A549 (cell line): ENCODE results near the gene ARL11.

Experiments used
- BHLHE40 ChIP-seq: IDR thresholded peaks from 2 replicates; pipeline ENCODE4 v1.6.1; 2012; ENCODE audit warnings: low read depth, low read length, inconsistent platforms
- CBX8 ChIP-seq: fragments of 200-600 bp; sonication (generic); IDR thresholded peaks from 2 replicates; pipeline ENCODE4 v1.6.1; 2016
- CEBPB ChIP-seq, 2 experiments: fragments of >200 bp in 1 of 2; sonication (Bioruptor Twin) in 1 of 2; formaldehyde crosslinking in 1 of 2; IDR thresholded peaks; 2 replicates each; pipeline ENCODE4 v1.6.1; 2012 to 2016
- EP300 ChIP-seq, 2 experiments: fragments of >200 bp; sonication (Bioruptor Twin); formaldehyde crosslinking; IDR thresholded peaks; 2 replicates in 1 of 2; 3 replicates in 1 of 2; pipeline ENCODE4 v1.6.1; 2016 to 2017
- FOSB ChIP-seq: fragments of 250-450 bp; sonication (Bioruptor Pico); IDR thresholded peaks from 2 replicates; pipeline ENCODE4 v1.5.0; 2020; ENCODE audit warnings: mild to moderate bottlenecking, moderate library complexity
- GATA3 ChIP-seq: IDR thresholded peaks from 2 replicates; pipeline ENCODE4 v1.6.1; 2012; ENCODE audit warnings: borderline replicate concordance
- PBX3 ChIP-seq: IDR thresholded peaks from 2 replicates; pipeline ENCODE4 v1.6.1; 2012
- RAD21 ChIP-seq, 2 experiments: fragments of >200 bp in 1 of 2; sonication (Bioruptor Twin) in 1 of 2; formaldehyde crosslinking in 1 of 2; IDR thresholded peaks in 1 of 2; conservative IDR thresholded peaks in 1 of 2; 2 replicates in 1 of 2; 3 replicates in 1 of 2; pipeline ENCODE4 v1.6.1; 2012 to 2018; ENCODE audit warnings: inconsistent platforms in 1 of 2
- REST ChIP-seq: fragments of 200-600 bp; sonication (generic); IDR thresholded peaks from 2 replicates; pipeline ENCODE4 v1.6.1; 2016; ENCODE audit warnings: antibody characterized with exemption, mild to moderate bottlenecking, moderate library complexity
- USF2 ChIP-seq: fragments of 450-650 bp; IDR thresholded peaks from 2 replicates; pipeline ENCODE4 v1.6.1; 2014; ENCODE audit warnings: antibody characterized with exemption
- TF ChIP-seq, protein P1 (sequence below): fragments of >200 bp; sonication (Bioruptor Twin); formaldehyde crosslinking; IDR thresholded peaks from 3 replicates; pipeline ENCODE4 v1.5.1; 2016
- TF ChIP-seq, protein P2 (sequence below): IDR thresholded peaks from 2 replicates; pipeline ENCODE4 v1.6.1; 2012; ENCODE audit warnings: low read depth, borderline replicate concordance
- TF ChIP-seq, protein P3 (sequence below): fragments of >200 bp; sonication (Bioruptor Twin); formaldehyde crosslinking; IDR thresholded peaks from 3 replicates; pipeline ENCODE4 v1.6.1; 2016

- TF ChIP-seq FOSB (CRISPR knock-in tag) (no peak), EP300 (IDR thresholded peaks at IDR 0.05) (no peak), REST (no peak), PBX3 (no peak), RAD21 (conservative IDR thresholded peaks at IDR 0.05 in 1 of 2, IDR thresholded peaks at IDR 0.05 in 1 of 2) (no peak), USF2 (no peak), CEBPB (IDR thresholded peaks at IDR 0.05) (no peak), BHLHE40 (no peak), CBX8 (no peak), GATA3 (no peak)
- TF ChIP-seq, protein P1, sequence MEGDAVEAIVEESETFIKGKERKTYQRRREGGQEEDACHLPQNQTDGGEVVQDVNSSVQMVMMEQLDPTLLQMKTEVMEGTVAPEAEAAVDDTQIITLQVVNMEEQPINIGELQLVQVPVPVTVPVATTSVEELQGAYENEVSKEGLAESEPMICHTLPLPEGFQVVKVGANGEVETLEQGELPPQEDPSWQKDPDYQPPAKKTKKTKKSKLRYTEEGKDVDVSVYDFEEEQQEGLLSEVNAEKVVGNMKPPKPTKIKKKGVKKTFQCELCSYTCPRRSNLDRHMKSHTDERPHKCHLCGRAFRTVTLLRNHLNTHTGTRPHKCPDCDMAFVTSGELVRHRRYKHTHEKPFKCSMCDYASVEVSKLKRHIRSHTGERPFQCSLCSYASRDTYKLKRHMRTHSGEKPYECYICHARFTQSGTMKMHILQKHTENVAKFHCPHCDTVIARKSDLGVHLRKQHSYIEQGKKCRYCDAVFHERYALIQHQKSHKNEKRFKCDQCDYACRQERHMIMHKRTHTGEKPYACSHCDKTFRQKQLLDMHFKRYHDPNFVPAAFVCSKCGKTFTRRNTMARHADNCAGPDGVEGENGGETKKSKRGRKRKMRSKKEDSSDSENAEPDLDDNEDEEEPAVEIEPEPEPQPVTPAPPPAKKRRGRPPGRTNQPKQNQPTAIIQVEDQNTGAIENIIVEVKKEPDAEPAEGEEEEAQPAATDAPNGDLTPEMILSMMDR, result no peak
- TF ChIP-seq, protein P2, sequence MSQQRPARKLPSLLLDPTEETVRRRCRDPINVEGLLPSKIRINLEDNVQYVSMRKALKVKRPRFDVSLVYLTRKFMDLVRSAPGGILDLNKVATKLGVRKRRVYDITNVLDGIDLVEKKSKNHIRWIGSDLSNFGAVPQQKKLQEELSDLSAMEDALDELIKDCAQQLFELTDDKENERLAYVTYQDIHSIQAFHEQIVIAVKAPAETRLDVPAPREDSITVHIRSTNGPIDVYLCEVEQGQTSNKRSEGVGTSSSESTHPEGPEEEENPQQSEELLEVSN, result no peak
- TF ChIP-seq, protein P3, sequence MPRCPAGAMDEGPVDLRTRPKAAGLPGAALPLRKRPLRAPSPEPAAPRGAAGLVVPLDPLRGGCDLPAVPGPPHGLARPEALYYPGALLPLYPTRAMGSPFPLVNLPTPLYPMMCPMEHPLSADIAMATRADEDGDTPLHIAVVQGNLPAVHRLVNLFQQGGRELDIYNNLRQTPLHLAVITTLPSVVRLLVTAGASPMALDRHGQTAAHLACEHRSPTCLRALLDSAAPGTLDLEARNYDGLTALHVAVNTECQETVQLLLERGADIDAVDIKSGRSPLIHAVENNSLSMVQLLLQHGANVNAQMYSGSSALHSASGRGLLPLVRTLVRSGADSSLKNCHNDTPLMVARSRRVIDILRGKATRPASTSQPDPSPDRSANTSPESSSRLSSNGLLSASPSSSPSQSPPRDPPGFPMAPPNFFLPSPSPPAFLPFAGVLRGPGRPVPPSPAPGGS, result no peak
Observed at GRCh38 chr13:49636705-49637104, 8.4 kb downstream of the ARL11 start.
